Stimulated activated CD4-positive, alpha-beta T cell treated with anti-CD3 and anti-CD28 coated beads, Interleukin-15, amount 100 ng/mL, for 48 hours (primary cell): ENCODE data around the gene CEACAM16.
"Not testable (repeated sequence)": the region's sequence is repeated elsewhere in the genome, so short reads cannot be mapped to it uniquely, and the experiment has no call there.

Source experiments
- DNase-seq, 2 donors: peaks; one replicate each; pipeline ENCODE4 v3.0.0-alpha.2; 2020; ENCODE audit warnings: low read depth in 2 of 2

CEACAM16 gene

DNA sequence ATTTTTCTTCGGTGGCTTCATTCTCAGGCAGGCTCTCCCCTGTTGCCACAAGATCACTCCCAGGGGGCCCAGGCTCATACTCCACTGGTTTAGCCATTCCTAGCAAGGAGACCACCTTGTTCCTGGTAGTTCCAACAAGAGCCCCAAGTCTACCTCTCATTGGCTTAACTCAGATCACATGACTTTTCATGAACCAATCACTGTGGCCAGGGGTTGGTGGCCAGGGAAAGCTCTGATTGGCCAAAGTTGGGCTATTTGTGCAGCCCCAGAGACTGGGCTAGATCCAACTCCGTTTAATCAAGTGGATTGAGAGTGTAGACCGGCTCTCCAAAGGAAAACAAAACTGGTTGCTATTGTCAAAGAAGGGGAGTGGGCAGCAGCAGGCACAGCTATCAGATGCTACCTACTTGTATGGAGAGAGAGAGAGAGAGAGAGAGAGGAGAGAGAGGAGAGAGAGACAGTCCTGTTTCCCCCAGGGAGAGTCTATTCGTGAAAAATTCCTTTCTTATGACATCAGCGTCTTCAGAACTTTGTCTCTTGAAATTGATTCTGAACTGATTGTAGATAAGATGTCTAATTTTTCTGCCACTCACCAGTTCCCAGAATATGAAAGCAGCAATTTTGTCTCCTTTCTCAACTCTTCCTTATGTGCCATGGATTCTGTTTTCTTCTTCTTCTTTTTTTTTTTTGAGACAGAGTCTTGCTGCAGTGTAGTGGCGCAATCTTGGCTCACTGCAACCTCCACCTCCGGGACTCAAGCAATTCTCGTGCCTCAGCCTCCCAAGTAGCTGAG lies 21.7 kb upstream of the CEACAM16 start:
- no peak for DNase-seq

- DNase-seq, result no peak
Observed at GRCh38 chr19:44680536-44680935, 18.4 kb upstream of the CEACAM16 start.

DNA sequence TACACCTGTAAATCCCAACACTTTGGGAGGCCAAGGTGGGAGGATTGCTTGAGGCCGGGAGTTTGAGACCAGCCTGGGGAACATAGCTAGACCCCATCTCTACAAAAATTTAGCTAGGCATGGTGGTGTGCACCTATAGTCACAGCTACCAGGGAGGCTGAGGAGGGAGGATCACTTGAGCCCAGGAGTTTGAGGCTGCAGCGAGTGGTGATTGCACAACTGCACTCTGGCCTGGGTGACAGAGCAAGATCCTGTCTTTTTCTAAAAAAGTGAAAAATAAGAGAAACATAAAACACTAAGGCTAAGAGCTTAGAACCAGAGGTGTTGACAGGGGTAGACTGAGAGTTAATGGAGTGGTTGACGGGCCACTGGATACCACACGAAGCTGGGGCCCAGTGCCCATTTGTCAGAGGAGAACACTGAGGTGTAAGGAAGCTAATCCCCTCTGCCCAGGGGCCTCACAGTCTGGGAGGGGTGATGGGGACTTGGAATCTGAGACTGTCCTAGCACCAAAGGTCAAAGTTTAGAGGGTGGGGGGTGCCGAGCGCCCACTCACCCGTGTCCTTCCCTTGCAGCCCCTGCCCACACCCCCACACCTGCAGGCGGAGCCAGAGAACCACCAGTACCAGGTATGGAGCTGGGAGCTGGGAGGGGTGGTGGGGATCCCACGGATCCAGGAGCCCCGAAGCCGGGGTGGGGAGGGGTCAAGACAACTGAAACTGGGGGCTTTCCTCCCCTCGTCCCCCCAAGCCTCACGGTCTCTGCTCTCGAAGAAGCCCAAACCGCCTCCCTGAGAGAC lies 16.8 kb upstream of the CEACAM16 start:
- no peak for DNase-seq

- no peak for DNase-seq
Observed at GRCh38 chr19:44682807-44683206, 16.1 kb upstream of the CEACAM16 start.

GRCh38 chr19:44683434-44684210 lies 15.3 kb upstream of the CEACAM16 start:
- no peak for DNase-seq

- DNase-seq, result not testable (repeated sequence)
Observed at GRCh38 chr19:44684396-44684795, 14.6 kb upstream of the CEACAM16 start.

GRCh38 chr19:44684892-44685863 lies 13.8 kb upstream of the CEACAM16 start:
- DNase-seq, result no peak

DNA sequence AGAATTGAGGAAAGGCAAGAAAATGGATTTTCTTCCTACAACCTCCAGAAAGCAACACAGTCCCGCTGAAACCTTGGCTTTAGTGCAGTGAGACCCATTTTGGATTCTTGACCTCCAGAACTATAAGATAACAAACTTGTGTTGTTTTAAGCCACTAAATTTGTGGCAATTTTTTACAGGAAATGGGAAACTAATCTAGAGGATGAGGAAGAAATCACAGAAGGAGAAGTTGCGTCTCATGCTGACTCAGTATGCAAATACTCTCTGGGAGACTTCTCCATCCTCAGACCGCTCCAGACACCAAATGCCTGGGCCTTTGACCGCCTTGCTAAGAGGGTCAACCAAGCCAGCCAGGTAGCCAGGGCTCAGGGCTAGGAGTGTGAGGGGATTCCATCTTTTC lies 13.1 kb upstream of the CEACAM16 start:
- no peak for DNase-seq

GRCh38 chr19:44686896-44687295 lies 12.1 kb upstream of the CEACAM16 start:
- DNase-seq, result no peak

DNA sequence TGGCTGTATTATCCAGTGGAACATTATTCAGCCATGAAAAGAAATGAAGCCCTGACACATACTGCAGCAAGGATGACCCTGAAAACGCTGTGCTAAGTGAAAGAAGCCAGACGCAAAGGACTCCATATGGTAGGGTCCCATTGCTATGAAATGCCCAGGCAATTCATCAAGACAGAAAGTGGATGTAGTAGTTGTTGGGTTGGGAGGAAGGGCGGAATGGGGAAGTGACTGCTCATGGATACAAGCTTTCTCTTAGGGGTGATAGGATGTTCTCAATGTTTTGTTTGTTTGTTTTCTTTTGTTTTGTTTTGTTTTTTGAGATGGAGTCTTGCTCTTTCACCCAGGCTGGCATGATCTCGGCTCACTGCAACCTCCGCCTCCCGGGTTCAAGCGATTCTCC lies 11.1 kb upstream of the CEACAM16 start:
- no peak for DNase-seq

- peak; percentile 54 to 63 for DNase-seq
Observed at GRCh38 chr19:44689290-44690130, 9.4 kb upstream of the CEACAM16 start.

DNA sequence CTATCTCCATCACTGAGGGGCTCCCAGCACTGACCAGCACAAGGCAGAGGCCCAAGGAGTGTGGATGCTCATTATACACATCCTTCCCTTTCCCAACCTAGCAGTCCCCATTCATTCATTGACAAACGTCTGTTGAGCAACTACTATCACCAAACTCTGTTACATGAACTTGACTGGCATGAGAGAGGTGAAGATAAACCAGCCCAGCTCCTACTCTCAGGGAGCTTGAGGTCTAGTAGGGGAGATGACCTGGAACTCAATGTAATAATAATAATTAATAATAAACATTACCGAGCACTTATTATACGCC lies 8.9 kb upstream of the CEACAM16 start:
- DNase-seq, result no peak

DNA sequence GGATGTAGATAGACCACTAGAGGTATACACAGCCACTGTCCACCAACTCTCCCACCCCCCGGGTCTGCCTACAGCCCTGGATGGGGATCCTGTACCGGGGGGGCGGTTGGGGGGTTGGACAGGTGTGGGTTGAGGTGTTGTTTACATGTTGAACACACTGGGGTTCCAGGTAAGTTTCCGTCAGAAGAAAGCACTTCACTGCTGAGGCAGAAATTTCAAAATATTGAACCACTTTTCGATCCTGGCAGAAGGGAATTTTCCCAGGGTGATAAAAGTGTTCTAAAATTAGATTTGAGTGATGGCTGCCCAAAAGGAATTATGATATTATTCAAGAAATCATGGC lies 6.6 kb upstream of the CEACAM16 start:
- DNase-seq, result no peak

- DNase-seq, result peak in 1 of 2 donors; percentile 41
Observed at GRCh38 chr19:44694184-44694579, 4.8 kb upstream of the CEACAM16 start.

DNA sequence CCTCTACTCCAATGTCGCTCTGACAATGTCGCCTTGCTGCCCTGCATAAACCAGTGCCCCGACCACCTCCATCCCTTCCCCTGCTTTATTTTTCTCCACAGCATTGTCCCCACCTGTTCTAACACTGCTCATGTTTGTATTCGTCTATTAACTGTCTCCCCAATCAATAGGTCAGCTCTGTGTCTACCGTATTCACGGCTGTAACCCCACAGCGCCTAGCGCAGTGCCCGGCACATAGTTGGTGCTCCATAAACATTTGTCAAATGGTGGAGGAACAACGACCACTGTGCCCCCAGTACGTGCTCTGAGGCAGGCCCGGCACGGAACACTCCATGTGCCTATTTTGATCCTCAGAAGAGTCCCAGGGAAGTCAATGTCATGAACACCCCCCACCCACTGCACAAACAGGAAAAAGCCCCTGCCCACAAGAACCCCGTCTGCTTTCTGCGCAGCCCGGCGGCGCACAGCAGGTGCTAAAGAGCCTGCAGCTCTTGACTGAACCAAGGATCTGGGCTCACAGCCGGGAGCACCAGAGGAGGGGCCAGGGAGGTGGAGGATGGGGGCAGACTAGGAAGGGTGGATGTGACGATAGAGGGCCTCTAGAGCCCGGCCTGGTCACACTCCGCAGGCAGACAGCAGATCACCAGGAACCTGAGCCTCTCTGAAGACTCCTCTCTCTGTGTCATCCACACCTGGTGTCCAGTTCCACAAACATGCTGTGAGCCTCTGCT lies 1.8 kb upstream of the CEACAM16 start:
- no peak for DNase-seq

GRCh38 chr19:44697670-44698034 lies 1.3 kb upstream of the CEACAM16 start:
- no peak for DNase-seq

- DNase-seq, result no peak
Observed at GRCh38 chr19:44700547-44700946, 1.6 kb downstream of the CEACAM16 start.

- DNase-seq, result no peak
Observed at GRCh38 chr19:44701228-44701627, 2.3 kb downstream of the CEACAM16 start.

- no peak for DNase-seq
Observed at GRCh38 chr19:44702551-44703176, 3.7 kb downstream of the CEACAM16 start.
